GM12892 (cell line): ENCODE results near the gene CPNE2.
"Not testable (repeated sequence)": the region's sequence is repeated elsewhere in the genome, so short reads cannot be mapped to it uniquely, and the experiment has no call there.

Experiments
- POLR2A ChIP-seq: IDR thresholded peaks from 2 replicates; pipeline ENCODE4 v1.6.1; 2011; ENCODE audit warnings: low read depth, low read length, control low read depth
- POLR2AphosphoS5 ChIP-seq: IDR thresholded peaks from 2 replicates; pipeline ENCODE4 v1.6.1; 2011; ENCODE audit warnings: low read depth, low read length, control low read depth

DNA sequence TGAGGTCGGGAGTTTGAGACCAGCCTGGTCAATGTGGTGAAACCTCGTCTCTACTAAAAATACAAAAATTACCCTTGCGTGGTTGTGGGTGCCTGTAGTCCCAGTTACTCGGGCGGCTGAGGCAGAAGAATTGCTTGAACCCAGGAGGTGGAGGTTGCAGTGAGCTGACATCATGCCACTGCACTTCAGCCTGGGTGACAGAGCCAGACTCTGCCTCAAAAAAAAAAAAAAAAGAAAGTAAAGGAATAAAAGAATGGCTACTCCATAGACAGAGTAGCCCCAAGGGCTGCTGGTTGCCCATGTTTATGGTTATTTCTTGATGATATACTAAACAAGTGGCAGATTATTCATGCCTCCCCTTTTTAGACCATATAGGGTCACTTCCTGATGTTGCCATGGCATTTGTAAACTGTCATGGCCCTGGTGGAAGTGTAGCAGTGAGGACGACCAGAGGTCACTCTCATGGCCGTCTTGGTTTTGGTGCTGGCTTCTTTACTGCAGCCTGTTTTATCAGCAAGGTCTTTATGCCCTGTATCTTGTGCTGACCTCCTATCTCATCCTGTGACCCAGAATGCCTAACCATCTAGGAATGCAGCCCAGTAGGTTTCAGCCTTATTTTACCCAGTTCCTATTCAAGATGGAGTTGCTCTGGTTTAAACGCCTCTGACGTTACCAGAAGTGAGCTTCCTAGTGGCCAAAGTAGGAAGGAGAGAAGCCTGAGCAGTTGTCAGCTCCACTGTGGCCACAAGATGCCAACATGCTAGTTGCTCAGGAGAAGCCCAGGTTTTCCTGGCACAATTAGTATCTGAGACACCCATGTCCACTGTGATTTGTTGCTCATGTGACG is 17.1 kb downstream of the CPNE2 start:
- not testable (repeated sequence) for TF ChIP-seq POLR2A, POLR2AphosphoS5
